PFSK-1 (cell line): ENCODE results near the gene PRLR.

Source experiments
- POLR2AphosphoS5 ChIP-seq: IDR thresholded peaks from 2 replicates; pipeline ENCODE4 v1.6.1; 2012; ENCODE audit warnings: low read depth, mild to moderate bottlenecking, control low read depth, low read length, moderate library complexity
- REST ChIP-seq, 2 experiments: IDR thresholded peaks; 2 replicates each; pipeline versions ENCODE4 v1.6.1 to v1.8.0; 2011 to 2012; ENCODE audit warnings: low read depth in 2 of 2, low read length in 2 of 2, control low read depth in 1 of 2, inconsistent platforms in 1 of 2, mild to moderate bottlenecking in 1 of 2, moderate library complexity in 1 of 2; ENCODE audit not compliant: insufficient read depth in 1 of 2
- SIN3A ChIP-seq: IDR thresholded peaks from 2 replicates; pipeline ENCODE4 v1.6.1; 2012; ENCODE audit warnings: mild to moderate bottlenecking, low read length, moderate library complexity, borderline replicate concordance; ENCODE audit not compliant: insufficient read depth

GRCh38 chr5:35125746-35126145 lies 104.5 kb downstream of the PRLR start:
- TF ChIP-seq REST (IDR thresholded peaks at IDR 0.05; ENCODE audit: insufficient read depth in 1 of 2, low read depth in 2 of 2, low read length in 2 of 2): no peak
- no peak for TF ChIP-seq SIN3A
- TF ChIP-seq POLR2AphosphoS5: no peak
